Natural killer cell (primary cell): ENCODE data around the gene FNDC3B. TPM values are rescaled to one million over a fixed set of nuclear protein-coding genes. Genes with fewer than 3 reads are reported as not detected.

Source experiments
- ATAC-seq, 3 donors: fragments of 150-1000 bp in 2 of 3; fragments of 200-7000 bp in 1 of 3; cut with Tn5 transposase; 1 replicate in 1 of 3; 2 replicates in 2 of 3; pipeline ENCODE4 v1.10.0; 2021; ENCODE audit warnings: mild to moderate bottlenecking in 2 of 3, moderate library complexity in 2 of 3
- DNase-seq, 2 donors: peaks; one replicate each; pipeline versions ENCODE4 v3.0.0 to v3.0.0-alpha.2; 2013 to 2021; ENCODE audit warnings: mixed read lengths in 1 of 2
- H3K27ac ChIP-seq: one replicate; pipeline ENCODE4 v1.5.1; 2013; ENCODE audit warnings: mild to moderate bottlenecking, low read length
- H3K27me3 ChIP-seq: one replicate; pipeline ENCODE4 v1.6.1; 2013; ENCODE audit warnings: low read length; ENCODE audit not compliant: control insufficient read depth, insufficient read depth
- H3K36me3 ChIP-seq: one replicate; pipeline ENCODE4 v1.6.1; 2013; ENCODE audit warnings: low read length; ENCODE audit not compliant: control insufficient read depth, insufficient read depth
- H3K4me1 ChIP-seq: one replicate; pipeline ENCODE4 v1.6.1; 2013; ENCODE audit warnings: low read length; ENCODE audit not compliant: control insufficient read depth, insufficient read depth
- H3K4me3 ChIP-seq: one replicate; pipeline ENCODE4 v1.5.1; 2013; ENCODE audit warnings: low read length
- H3K9me3 ChIP-seq: one replicate; pipeline ENCODE4 v1.6.1; 2013; ENCODE audit warnings: low read length; ENCODE audit not compliant: control insufficient read depth, insufficient read depth
- H3K27ac Mint-ChIP-seq, 2 donors: one replicate each; pipeline ENCODE4 v1.8.0; 2022; ENCODE audit warnings: mild to moderate bottlenecking in 2 of 2, mixed read lengths in 2 of 2, moderate library complexity in 1 of 2
- H3K27me3 Mint-ChIP-seq, 2 donors: one replicate each; pipeline ENCODE4 v1.8.0; 2022; ENCODE audit warnings: low read depth in 2 of 2, mixed read lengths in 2 of 2
- H3K36me3 Mint-ChIP-seq: one replicate; pipeline ENCODE4 v1.8.0; 2022; ENCODE audit warnings: mixed read lengths
- H3K4me1 Mint-ChIP-seq, 2 donors: one replicate each; pipeline ENCODE4 v1.8.0; 2022; ENCODE audit warnings: mixed read lengths in 2 of 2
- H3K4me3 Mint-ChIP-seq: one replicate; pipeline ENCODE4 v1.8.0; 2022; ENCODE audit warnings: mild to moderate bottlenecking, moderate library complexity, mixed read lengths
- H3K9me3 Mint-ChIP-seq, 2 donors: one replicate each; pipeline ENCODE4 v1.8.0; 2022; ENCODE audit warnings: mixed read lengths in 2 of 2
- CTCF ChIP-seq: fragments of 200-600 bp; IDR thresholded peaks from one replicate; pipeline ENCODE4 v1.8.0; 2022; ENCODE audit warnings: antibody characterized with exemption
- WGBS: methylation state at CpG from one replicate; pipeline ENCODE4 v1.1.7; 2013; ENCODE audit warnings: missing lambda C conversion rate; ENCODE audit not compliant: insufficient coverage; 5-methylcytosine and 5-hydroxymethylcytosine counted together
- intact Hi-C: fragments of 100-400 bp; cut with micrococcal nuclease; formaldehyde crosslinking; loops from one replicate; pipeline ENCODE4 v1.14.2; 2022
- total RNA-seq, 4 donors: library from RNA; stranded (reverse); fragments of 120-200 nt in 1 of 4; gene quantifications; one replicate each; pipeline versions ENCODE4 v1.2.3 to v1.2.4, GENCODE V29; 2013 to 2022

FNDC3B gene
- total RNA-seq, 3 donors from 2014 or later (not counting 1 experiment from before 2014, with no cell fraction given), result 154 to 214 (median 206) TPM

- intact Hi-C loops, result loop anchor here (2.0 kb wide), 1 partner anchor 13 kb away; no protein-coding TSS in a partner anchor
- Mint-ChIP-seq H3K9me3 (no peaks in the 10 kb centered on the region), H3K4me3 (peak overlapping the region; percentile 42), H3K36me3 (no peaks in the 10 kb centered on the region), H3K27ac (peak overlapping the region; percentile 82 to 83), H3K4me1 (peaks cover 33 to 45% of the 10 kb centered on the region in 2 donors), H3K27me3 (no peaks in the 10 kb centered on the region)
- Histone ChIP-seq H3K36me3 (no peaks in the 10 kb centered on the region), H3K4me3 (no peak overlapping the region), H3K27ac (no peak overlapping the region), H3K9me3 (no peaks in the 10 kb centered on the region), H3K4me1 (peaks cover 6% of the 10 kb centered on the region), H3K27me3 (no peaks in the 10 kb centered on the region)
- TF ChIP-seq CTCF, result no peak
- WGBS, result 80% methylated on average over 1 of the region's 1 CpG
- ATAC-seq (no peak), DNase-seq (no peak)
These were observed 156.0 kb downstream of the FNDC3B start for GRCh38 chr3:172195407-172195754.

GRCh38 chr3:172197344-172197743 is 158.0 kb downstream of the FNDC3B start:
- H3K4me1 ChIP-seq, result peaks cover 10% of the 10 kb centered on the region
- H3K36me3 ChIP-seq, result no peaks in the 10 kb centered on the region
- Mint-ChIP-seq H3K36me3 (no peaks in the 10 kb centered on the region), H3K27me3 (no peaks in the 10 kb centered on the region), H3K9me3 (no peaks in the 10 kb centered on the region), H3K4me3 (no peak overlapping the region), H3K4me1 (peaks cover 47 to 57% of the 10 kb centered on the region in 2 donors), H3K27ac (peak overlapping the region; percentile 64 to 84)
- no peak for DNase-seq
- ATAC-seq, result no peak
- H3K4me3 ChIP-seq, result no peak overlapping the region
- 100% methylated on average over 3 of the region's 3 CpGs for WGBS
- intact Hi-C loops, result no loop called here
- H3K9me3 ChIP-seq, result no peaks in the 10 kb centered on the region
- H3K27me3 ChIP-seq, result no peaks in the 10 kb centered on the region
- no peak for TF ChIP-seq CTCF
- H3K27ac ChIP-seq, result no peak overlapping the region

- Mint-ChIP-seq H3K9me3 (no peaks in the 10 kb centered on the region), H3K27ac (peak overlapping the region; percentile 64 to 84), H3K27me3 (no peaks in the 10 kb centered on the region), H3K4me1 (peaks cover 56 to 62% of the 10 kb centered on the region in 2 donors), H3K4me3 (no peak overlapping the region), H3K36me3 (no peaks in the 10 kb centered on the region)
- H3K9me3 ChIP-seq, result no peaks in the 10 kb centered on the region
- H3K36me3 ChIP-seq, result no peaks in the 10 kb centered on the region
- no peak overlapping the region for H3K4me3 ChIP-seq
- WGBS, result 97% methylated on average over 3 of the region's 3 CpGs
- DNase-seq (no peak), ATAC-seq (no peak)
- no peak for TF ChIP-seq CTCF
- peaks cover 8% of the 10 kb centered on the region for H3K4me1 ChIP-seq
- no peak overlapping the region for H3K27ac ChIP-seq
- intact Hi-C loops, result no loop called here
- no peaks in the 10 kb centered on the region for H3K27me3 ChIP-seq
These were observed 159.1 kb downstream of the FNDC3B start for GRCh38 chr3:172198428-172198827.

GRCh38 chr3:172199850-172200369 is 160.5 kb downstream of the FNDC3B start:
- intact Hi-C loops, result no loop called here
- peak overlapping the region; percentile 14 to 26 for H3K27ac Mint-ChIP-seq

More at GRCh38 chr3:172199850-172200369, 160.5 kb downstream of the FNDC3B start:
- TF ChIP-seq CTCF, result no peak
- no peak for ATAC-seq
- Mint-ChIP-seq H3K36me3 (no peaks in the 10 kb centered on the region), H3K9me3 (peaks cover 0 to 3% of the 10 kb centered on the region in 2 donors), H3K4me3 (no peak overlapping the region), H3K27me3 (no peaks in the 10 kb centered on the region), H3K4me1 (peaks cover 59 to 65% of the 10 kb centered on the region in 2 donors)
- no peak overlapping the region for H3K27ac ChIP-seq
- no peak overlapping the region for H3K4me3 ChIP-seq
- H3K4me1 ChIP-seq, result peaks cover 4% of the 10 kb centered on the region
- H3K36me3 ChIP-seq, result no peaks in the 10 kb centered on the region
- H3K9me3 ChIP-seq, result peaks cover 4% of the 10 kb centered on the region
- no peak for DNase-seq
- WGBS, result 94% methylated on average over 7 of the region's 7 CpGs
- H3K27me3 ChIP-seq, result no peaks in the 10 kb centered on the region
